Measurements from ENCODE around the gene SATB2.

DNA sequence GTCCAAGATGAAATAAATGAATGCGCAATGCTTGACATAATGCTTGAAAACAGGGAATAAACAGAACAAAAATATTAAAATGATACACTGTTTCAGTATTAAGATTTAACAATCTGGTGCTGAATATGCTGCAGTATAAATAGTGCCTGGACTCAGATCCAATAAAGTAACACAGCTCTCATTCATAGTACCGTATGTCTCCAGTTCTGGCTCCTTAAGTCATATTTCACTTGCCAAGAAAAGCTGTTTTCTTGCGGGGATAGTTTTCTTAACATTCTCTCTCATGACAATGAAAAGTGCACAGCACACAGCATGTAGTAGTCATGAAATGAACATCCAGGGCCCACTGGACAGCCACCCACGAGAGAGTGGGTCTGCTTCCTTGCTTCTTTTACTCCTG is 74.7 kb downstream of the SATB2 start:
- TF ChIP-seq CTCF (IDR thresholded peaks at IDR 0.05) (no peak), POLR2A (IDR thresholded peaks at IDR 0.05) (no peak)
